ENCODE results near the gene NRIP3.
A peak's percentile ranks its signal among the peaks of the same experiment; 100 is the strongest.

Gene NRIP3

GRCh38 chr11:9003573-9004182 is at the start of gene NRIP3:
Gene NRIP3, minus strand, starts transcription at chr11:9004001. Its CDS starts 66 bp downstream, at chr11:9003935.
- peak; percentile 82 for DNase-seq (ENCODE audit: low read depth)

- DNase-seq (ENCODE audit: low read depth), result no peak
Measured at GRCh38 chr11:9052316-9052715, 48.5 kb upstream of the NRIP3 start.

GRCh38 chr11:9049959-9050358 is 46.2 kb upstream of the NRIP3 start:
- no peak for DNase-seq (ENCODE audit: low read depth)

- no peak for DNase-seq (ENCODE audit: low read depth)
Measured at GRCh38 chr11:9047964-9048523, 44.2 kb upstream of the NRIP3 start.

- DNase-seq (ENCODE audit: low read depth), result no peak
Measured at GRCh38 chr11:9046481-9046880, 42.7 kb upstream of the NRIP3 start.

- DNase-seq (ENCODE audit: low read depth), result no peak
Measured at GRCh38 chr11:9042488-9042887, 38.7 kb upstream of the NRIP3 start.

GRCh38 chr11:9041747-9042146 is 37.9 kb upstream of the NRIP3 start:
- DNase-seq (ENCODE audit: low read depth), result no peak

GRCh38 chr11:9040410-9040809 is 36.6 kb upstream of the NRIP3 start:
- no peak for DNase-seq (ENCODE audit: low read depth)

GRCh38 chr11:9039863-9040262 is 36.1 kb upstream of the NRIP3 start:
- DNase-seq (ENCODE audit: low read depth), result no peak

GRCh38 chr11:9039198-9039597 is 35.4 kb upstream of the NRIP3 start:
- no peak for DNase-seq (ENCODE audit: low read depth)

GRCh38 chr11:9038541-9038940 is 34.7 kb upstream of the NRIP3 start:
- no peak for DNase-seq (ENCODE audit: low read depth)

GRCh38 chr11:9037963-9038362 is 34.2 kb upstream of the NRIP3 start:
- no peak for DNase-seq (ENCODE audit: low read depth)

- no peak for DNase-seq (ENCODE audit: low read depth)
Measured at GRCh38 chr11:9037046-9037780, 33.4 kb upstream of the NRIP3 start.

- no peak for DNase-seq (ENCODE audit: low read depth)
Measured at GRCh38 chr11:9030601-9031000, 26.8 kb upstream of the NRIP3 start.

GRCh38 chr11:9029422-9029821 is 25.6 kb upstream of the NRIP3 start:
- no peak for DNase-seq (ENCODE audit: low read depth)

GRCh38 chr11:9028581-9028980 is 24.8 kb upstream of the NRIP3 start:
- no peak for DNase-seq (ENCODE audit: low read depth)

- DNase-seq (ENCODE audit: low read depth), result no peak
Measured at GRCh38 chr11:9025101-9025850, 21.5 kb upstream of the NRIP3 start.

GRCh38 chr11:9022961-9023680 is 19.3 kb upstream of the NRIP3 start:
- no peak for DNase-seq (ENCODE audit: low read depth)

- no peak for DNase-seq (ENCODE audit: low read depth)
Measured at GRCh38 chr11:9020916-9021315, 17.1 kb upstream of the NRIP3 start.

GRCh38 chr11:9019861-9020260 is 16.1 kb upstream of the NRIP3 start:
- DNase-seq (ENCODE audit: low read depth), result no peak

GRCh38 chr11:9017773-9018172 is 14.0 kb upstream of the NRIP3 start:
- DNase-seq (ENCODE audit: low read depth), result no peak
